ENCODE data around the gene LIMK2.

DNA sequence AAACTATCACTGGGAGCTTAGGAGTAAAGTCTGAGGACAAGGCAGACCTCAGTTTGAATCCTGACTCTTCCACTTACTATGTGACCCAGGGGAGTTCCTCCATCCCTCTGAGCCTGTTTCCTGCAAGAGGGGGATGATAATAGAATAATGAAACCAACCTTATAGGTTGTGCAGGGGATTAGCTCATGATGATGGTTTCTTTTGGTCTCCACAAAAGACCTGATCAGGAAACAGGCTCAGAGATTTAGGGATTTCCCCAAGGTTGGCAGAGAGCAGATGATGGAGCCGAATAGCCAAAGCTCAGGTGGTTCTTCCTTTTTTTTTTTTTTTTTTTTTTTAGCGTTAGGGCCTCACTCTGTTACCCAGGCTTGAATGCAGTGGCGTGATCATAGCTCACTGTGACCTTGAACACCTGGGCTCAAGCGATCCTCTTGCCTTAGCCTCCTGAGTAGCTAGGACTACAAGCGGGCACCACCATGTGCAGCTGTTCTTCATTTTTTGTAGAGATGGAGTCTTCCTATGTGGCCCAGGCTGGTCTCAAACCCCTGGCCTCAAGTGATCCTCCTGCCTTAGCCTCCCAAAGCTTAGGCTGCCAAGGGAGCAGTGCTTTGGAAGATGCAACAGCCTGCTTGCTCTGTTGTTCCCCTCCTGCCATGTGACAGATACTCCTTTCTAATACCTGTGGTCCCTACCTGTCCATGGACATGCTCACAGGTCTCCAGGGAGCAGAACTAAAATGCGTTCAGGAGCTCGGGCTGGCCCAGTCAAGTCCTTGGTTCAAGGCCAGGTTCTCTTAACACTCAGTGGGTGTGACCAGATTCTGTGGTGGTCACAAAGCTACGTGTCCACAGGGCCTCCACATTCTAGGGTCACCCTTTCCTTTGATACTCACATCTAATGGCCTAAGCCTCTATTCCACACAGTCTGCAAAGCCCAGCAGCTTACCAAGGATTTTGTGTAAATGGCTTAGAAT, 111.8 kb downstream of the LIMK2 start:
- TF ChIP-seq, protein P1, sequence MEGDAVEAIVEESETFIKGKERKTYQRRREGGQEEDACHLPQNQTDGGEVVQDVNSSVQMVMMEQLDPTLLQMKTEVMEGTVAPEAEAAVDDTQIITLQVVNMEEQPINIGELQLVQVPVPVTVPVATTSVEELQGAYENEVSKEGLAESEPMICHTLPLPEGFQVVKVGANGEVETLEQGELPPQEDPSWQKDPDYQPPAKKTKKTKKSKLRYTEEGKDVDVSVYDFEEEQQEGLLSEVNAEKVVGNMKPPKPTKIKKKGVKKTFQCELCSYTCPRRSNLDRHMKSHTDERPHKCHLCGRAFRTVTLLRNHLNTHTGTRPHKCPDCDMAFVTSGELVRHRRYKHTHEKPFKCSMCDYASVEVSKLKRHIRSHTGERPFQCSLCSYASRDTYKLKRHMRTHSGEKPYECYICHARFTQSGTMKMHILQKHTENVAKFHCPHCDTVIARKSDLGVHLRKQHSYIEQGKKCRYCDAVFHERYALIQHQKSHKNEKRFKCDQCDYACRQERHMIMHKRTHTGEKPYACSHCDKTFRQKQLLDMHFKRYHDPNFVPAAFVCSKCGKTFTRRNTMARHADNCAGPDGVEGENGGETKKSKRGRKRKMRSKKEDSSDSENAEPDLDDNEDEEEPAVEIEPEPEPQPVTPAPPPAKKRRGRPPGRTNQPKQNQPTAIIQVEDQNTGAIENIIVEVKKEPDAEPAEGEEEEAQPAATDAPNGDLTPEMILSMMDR (IDR thresholded peaks at IDR 0.05), result no peak
- TF ChIP-seq POLR2A (IDR thresholded peaks at IDR 0.05), result no peak

Data from prostate gland (tissue), 2 donors.